B cell (primary cell): ENCODE measurements around the gene EZH1. TPM values are rescaled to one million over a fixed set of nuclear protein-coding genes. Genes with fewer than 3 reads are reported as not detected.

Experiments used
- ATAC-seq: fragments of 200-7000 bp; cut with Tn5 transposase; one replicate; pipeline ENCODE4 v1.10.0; 2021; ENCODE audit warnings: low read depth, mild to moderate bottlenecking, moderate number of reproducible peaks, moderate library complexity
- CTCF ChIA-PET: fragments of 350-600 bp; sonication (Branson Sonifier 250); formaldehyde crosslinking; loops from one replicate; lab custom pipeline; 2021; ENCODE audit warnings: antibody characterized with exemption, inconsistent platforms; lab: Charles Lee
- POLR2A ChIA-PET: fragments of 350-600 bp; sonication (Branson Sonifier 250); formaldehyde crosslinking; loops from one replicate; lab custom pipeline; 2021; ENCODE audit warnings: antibody characterized with exemption; lab: Charles Lee
- DNase-seq: peaks from one replicate; pipeline ENCODE4 v3.0.0; 2013
- H2AFZ ChIP-seq: 2 replicates; pipeline ENCODE4 v1.6.1; 2012; ENCODE audit warnings: mild to moderate bottlenecking, low read depth, low read length; ENCODE audit not compliant: insufficient read depth, poor library complexity, severe bottlenecking
- H3K27ac ChIP-seq, 2 donors: 1 replicate in 1 of 2; 2 replicates in 1 of 2; pipeline ENCODE4 v1.5.1; 2012 to 2013; ENCODE audit warnings: low read length in 2 of 2, mild to moderate bottlenecking in 2 of 2, moderate library complexity in 1 of 2
- H3K27me3 ChIP-seq, 4 experiments: fragments of 200-600 bp in 1 of 4; sonication (generic) in 1 of 4; replicated peaks in 1 of 4; 1 replicate in 2 of 4; 2 replicates in 2 of 4; pipeline versions ENCODE4 v1.6.1 to v1.7.0; 2013 to 2016; ENCODE audit warnings: low read length in 3 of 4, mild to moderate bottlenecking in 2 of 4, mixed read lengths in 1 of 4, moderate library complexity in 1 of 4; ENCODE audit not compliant: insufficient read depth in 4 of 4, control insufficient read depth in 3 of 4; ENCODE audit errors: control extremely low read depth in 1 of 4
- H3K36me3 ChIP-seq, 2 experiments: replicated peaks in 1 of 2; 1 replicate in 1 of 2; 2 replicates in 1 of 2; pipeline versions ENCODE4 v1.6.1 to v1.7.1; 2013; ENCODE audit warnings: low read length in 1 of 2; ENCODE audit not compliant: insufficient read depth in 2 of 2, control insufficient read depth in 1 of 2; ENCODE audit errors: control extremely low read depth in 1 of 2, extremely low read depth in 1 of 2
- H3K4me1 ChIP-seq, 2 donors: fragments of 200-600 bp in 1 of 2; sonication (generic) in 1 of 2; 1 replicate in 1 of 2; 2 replicates in 1 of 2; pipeline versions ENCODE4 v1.5.1 to v1.6.1; 2013 to 2017; ENCODE audit warnings: low read length in 2 of 2; ENCODE audit not compliant: control insufficient read depth in 2 of 2, insufficient read depth in 2 of 2
- H3K4me2 ChIP-seq: replicated peaks from 2 replicates; pipeline ENCODE3; 2012; ENCODE audit warnings: mild to moderate bottlenecking, low read depth, low read length; ENCODE audit not compliant: poor library complexity, severe bottlenecking
- H3K4me3 ChIP-seq, 5 experiments: fragments of 200-600 bp in 1 of 5; sonication (generic) in 1 of 5; 1 replicate in 3 of 5; 2 replicates in 2 of 5; pipeline versions ENCODE4 v1.5.1 to v1.7.0; 2011 to 2016; ENCODE audit warnings: low read length in 4 of 5, mild to moderate bottlenecking in 4 of 5, low read depth in 2 of 5, control low read depth in 1 of 5, moderate library complexity in 1 of 5; ENCODE audit not compliant: insufficient read depth in 1 of 5; ENCODE audit errors: control extremely low read depth in 1 of 5, extremely low read depth in 1 of 5
- H3K79me2 ChIP-seq: fragments of 200-600 bp; sonication (generic); one replicate; pipeline ENCODE4 v1.6.0; 2016; ENCODE audit warnings: low read length; ENCODE audit not compliant: control insufficient read depth, insufficient read depth
- H3K9ac ChIP-seq: fragments of 200-600 bp; sonication (generic); 2 replicates; pipeline ENCODE4 v1.6.1; 2017; ENCODE audit warnings: mild to moderate bottlenecking, low read length, moderate library complexity
- H3K9me3 ChIP-seq, 3 donors: one replicate each; pipeline versions ENCODE4 v1.6.1 to v1.7.1; 2013; ENCODE audit warnings: low read length in 2 of 3; ENCODE audit not compliant: control insufficient read depth in 2 of 3, insufficient read depth in 1 of 3; ENCODE audit errors: control extremely low read depth in 1 of 3
- H4K20me1 ChIP-seq: 2 replicates; pipeline ENCODE4 v1.6.0; 2012; ENCODE audit warnings: mild to moderate bottlenecking, low read length; ENCODE audit not compliant: insufficient read depth, control insufficient read depth, poor library complexity, severe bottlenecking
- H3K27ac Mint-ChIP-seq: one replicate; pipeline ENCODE4 v1.8.0; 2021; ENCODE audit warnings: mixed read lengths
- H3K27me3 Mint-ChIP-seq: one replicate; pipeline ENCODE4 v1.8.0; 2021; ENCODE audit warnings: mixed read lengths
- H3K4me1 Mint-ChIP-seq: one replicate; pipeline ENCODE4 v1.8.0; 2021; ENCODE audit warnings: mixed read lengths
- H3K4me3 Mint-ChIP-seq: one replicate; pipeline ENCODE4 v1.8.0; 2021; ENCODE audit warnings: mixed read lengths
- H3K9me3 Mint-ChIP-seq: one replicate; pipeline ENCODE4 v1.8.0; 2022; ENCODE audit warnings: mixed read lengths; ENCODE audit not compliant: insufficient read depth
- CTCF ChIP-seq: fragments of 200-600 bp; IDR thresholded peaks from one replicate; pipeline ENCODE4 v1.8.0; 2022; ENCODE audit warnings: antibody characterized with exemption, mild to moderate bottlenecking
- EZH2 ChIP-seq: IDR thresholded peaks from 2 replicates; pipeline ENCODE4 v1.6.1; 2012; ENCODE audit warnings: borderline replicate concordance, low read depth, mild to moderate bottlenecking, moderate library complexity, low read length; ENCODE audit not compliant: insufficient read depth, poor library complexity, severe bottlenecking
- WGBS: methylation state at CpG from one replicate; pipeline ENCODE4 v1.1.5; 2013; ENCODE audit warnings: missing lambda C conversion rate; ENCODE audit not compliant: insufficient coverage; 5-methylcytosine and 5-hydroxymethylcytosine counted together
- intact Hi-C: fragments of 100-400 bp; cut with micrococcal nuclease; formaldehyde crosslinking; loops from one replicate; pipeline ENCODE4 v1.10.0; 2022
- polyA plus RNA-seq: library from polyadenylated mRNA; depleted of rRNA; stranded (reverse); fragments of >200 nt; gene quantifications from 2 replicates; pipeline ENCODE4 v1.2.3, GENCODE V29; 2012
- total RNA-seq, 2 donors: library from RNA; stranded (reverse); fragments of 120-200 nt in 1 of 2; gene quantifications; 1 replicate in 1 of 2; 2 replicates in 1 of 2; pipeline versions ENCODE4 v1.2.3 to v1.2.4, GENCODE V29; 2013 to 2022

The EZH1 gene
- total and polyA plus RNA-seq, 2 donors (not counting 1 experiment from before 2014, with no cell fraction given), result 115 to 169 TPM

GRCh38 chr17:42767512-42767911, 22.7 kb upstream of the EZH1 start:
- H3K4me3 ChIP-seq, result no peak overlapping the region
- peaks cover 0 to 20% (median 9%) of the 10 kb centered on the region in 4 experiments for H3K27me3 ChIP-seq
- H3K9me3 ChIP-seq, result no peaks in the 10 kb centered on the region
- peaks cover 30% of the 10 kb centered on the region for H3K27me3 Mint-ChIP-seq
- no peak overlapping the region for H2AFZ ChIP-seq
- no peak overlapping the region for H3K9ac ChIP-seq
- no peak for ATAC-seq
- TF ChIP-seq CTCF (no peak), EZH2 (no peak)
- ChIA-PET POLR2A (interaction anchor here (0.7 kb wide), 1 partner anchor 47 kb away, joined by 4 read pairs; no protein-coding TSS in a partner anchor), CTCF (no interaction called here)
- H3K9me3 Mint-ChIP-seq, result no peaks in the 10 kb centered on the region
- no peak overlapping the region for H3K4me3 Mint-ChIP-seq
- intact Hi-C loops, result no loop called here
- H3K27ac ChIP-seq, result no peak overlapping the region
- no peaks in the 10 kb centered on the region for H4K20me1 ChIP-seq
- H3K27ac Mint-ChIP-seq, result no peak overlapping the region
- H3K4me1 Mint-ChIP-seq, result peaks cover 8% of the 10 kb centered on the region
- no peaks in the 10 kb centered on the region for H3K36me3 ChIP-seq
- H3K4me1 ChIP-seq, result peaks cover 1% of the 10 kb centered on the region in 2 donors
- DNase-seq, result no peak
- H3K4me2 ChIP-seq, result no peak overlapping the region
- peaks cover 4% of the 10 kb centered on the region for H3K79me2 ChIP-seq

DNA sequence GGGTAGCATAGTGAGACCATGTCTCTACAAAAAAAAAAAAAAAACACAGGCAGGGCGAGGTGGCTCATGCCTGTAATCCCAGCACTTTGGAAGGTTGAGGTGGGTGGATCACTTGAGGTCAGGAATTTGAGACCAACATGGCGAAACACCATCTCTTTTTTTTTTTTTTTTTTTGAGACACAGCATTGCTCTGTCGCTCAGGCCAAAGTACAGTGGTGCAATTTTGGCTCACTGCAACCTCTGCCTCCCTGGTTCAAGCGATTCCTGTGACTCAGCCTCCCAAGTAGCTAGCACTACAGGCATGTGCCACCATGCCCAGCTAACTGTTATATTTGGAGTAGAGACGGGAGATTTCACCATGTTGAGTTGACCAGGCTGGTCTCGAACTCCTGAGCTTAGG, 21.3 kb upstream of the EZH1 start:
- Mint-ChIP-seq H3K9me3 (no peaks in the 10 kb centered on the region), H3K27ac (no peak overlapping the region), H3K4me1 (peaks cover 11% of the 10 kb centered on the region), H3K27me3 (peaks cover 39% of the 10 kb centered on the region), H3K4me3 (no peak overlapping the region)
- Histone ChIP-seq H4K20me1 (no peaks in the 10 kb centered on the region), H3K4me2 (no peak overlapping the region), H3K9ac (no peak overlapping the region), H3K4me1 (peaks cover 6 to 9% of the 10 kb centered on the region in 2 donors), H3K9me3 (no peaks in the 10 kb centered on the region), H3K27me3 (peaks cover 0 to 33% (median 17%) of the 10 kb centered on the region in 4 experiments), H3K79me2 (no peaks in the 10 kb centered on the region), H3K4me3 (no peak overlapping the region), H3K36me3 (no peaks in the 10 kb centered on the region), H2AFZ (no peak overlapping the region), H3K27ac (no peak overlapping the region)
- POLR2A ChIA-PET, result no interaction called here
- no peak for ATAC-seq
- no peak for DNase-seq
- CTCF ChIA-PET, result interaction anchor here (0.7 to 2.1 kb wide), 3 partner anchors 9 to 188 kb away, joined by 3 to 8 read pairs (median 3); no protein-coding TSS in a partner anchor
- intact Hi-C loops, result no loop called here
- TF ChIP-seq CTCF (no peak), EZH2 (no peak)
- 92% methylated on average over 5 of the region's 6 CpGs for WGBS
